ENCODE measurements around the gene PTPRG. TPM values are rescaled to one million over a fixed set of nuclear protein-coding genes. Genes with fewer than 3 reads are reported as not detected.

Gene PTPRG
- total RNA-seq, 1 experiment from 2014 or later = 11.7 TPM

GRCh38 chr3:61701011-61701410, 139.6 kb downstream of the PTPRG start:
- CTCF ChIA-PET = no interaction called here
- intact Hi-C loops (cut with micrococcal nuclease; ENCODE audit: unreplicated experiment) = no loop called here

GRCh38 chr3:61702453-61702852, 141.1 kb downstream of the PTPRG start:
- ChIA-PET CTCF (no interaction called here), POLR2A (ENCODE audit: low non-redundant PET) (no interaction called here)
- intact Hi-C loops (cut with micrococcal nuclease; ENCODE audit: unreplicated experiment) = no loop called here
- H3K36me3 ChIP-seq (ENCODE audit: insufficient read depth, low read length, poor library complexity, severe bottlenecking) = no peaks in the 10 kb centered on the region
- DNase-seq (ENCODE audit: low spot score) = no peak
- no peak overlapping the region for H3K4me3 ChIP-seq (ENCODE audit: low read depth, low read length, poor library complexity, severe bottlenecking)
- H3K27ac ChIP-seq (ENCODE audit: low read depth, low read length, poor library complexity, severe bottlenecking) = no peak overlapping the region
- no TSS peak for BruUV-seq (replicated peaks)
- no peaks in the 10 kb centered on the region for H3K9me3 ChIP-seq (ENCODE audit: low read depth, low read length, poor library complexity, severe bottlenecking)
- TF ChIP-seq CTCF (conservative IDR thresholded peaks at IDR 0.05; ENCODE audit: low read depth, low read length) (no peak), EZH2 (IDR thresholded peaks at IDR 0.05; ENCODE audit: borderline replicate concordance, low read depth, low read length, poor library complexity, severe bottlenecking) (no peak)
- no peaks in the 10 kb centered on the region for H3K27me3 ChIP-seq (replicated peaks; ENCODE audit: insufficient read depth, low read depth, low read length, poor library complexity)
- H3K4me1 ChIP-seq (ENCODE audit: insufficient read depth, low read length, poor library complexity, severe bottlenecking) = peaks cover 13% of the 10 kb centered on the region

More at GRCh38 chr3:61701011-61701410, 139.6 kb downstream of the PTPRG start:
- H3K27ac ChIP-seq (ENCODE audit: low read depth, low read length, poor library complexity, severe bottlenecking) = no peak overlapping the region
- H3K4me3 ChIP-seq (ENCODE audit: low read depth, low read length, poor library complexity, severe bottlenecking) = no peak overlapping the region
- POLR2A ChIA-PET (ENCODE audit: low non-redundant PET) = no interaction called here
- no TSS peak for BruUV-seq (replicated peaks)
- TF ChIP-seq CTCF (conservative IDR thresholded peaks at IDR 0.05; ENCODE audit: low read depth, low read length) = no peak
- no peak for TF ChIP-seq EZH2 (IDR thresholded peaks at IDR 0.05; ENCODE audit: borderline replicate concordance, low read depth, low read length, poor library complexity, severe bottlenecking)
- H3K9me3 ChIP-seq (ENCODE audit: low read depth, low read length, poor library complexity, severe bottlenecking) = no peaks in the 10 kb centered on the region
- no peaks in the 10 kb centered on the region for H3K36me3 ChIP-seq (ENCODE audit: insufficient read depth, low read length, poor library complexity, severe bottlenecking)
- H3K4me1 ChIP-seq (ENCODE audit: insufficient read depth, low read length, poor library complexity, severe bottlenecking) = peaks cover 13% of the 10 kb centered on the region
- peak; percentile 56 for DNase-seq (ENCODE audit: low spot score)
- no peaks in the 10 kb centered on the region for H3K27me3 ChIP-seq (replicated peaks; ENCODE audit: insufficient read depth, low read depth, low read length, poor library complexity)

- no peak overlapping the region for H3K4me3 ChIP-seq (ENCODE audit: low read depth, low read length, poor library complexity, severe bottlenecking)
- H3K27ac ChIP-seq (ENCODE audit: low read depth, low read length, poor library complexity, severe bottlenecking) = no peak overlapping the region
- POLR2A ChIA-PET (ENCODE audit: low non-redundant PET) = no interaction called here
- intact Hi-C loops (cut with micrococcal nuclease; ENCODE audit: unreplicated experiment) = no loop called here
- H3K27me3 ChIP-seq (replicated peaks; ENCODE audit: insufficient read depth, low read depth, low read length, poor library complexity) = no peaks in the 10 kb centered on the region
- no peaks in the 10 kb centered on the region for H3K9me3 ChIP-seq (ENCODE audit: low read depth, low read length, poor library complexity, severe bottlenecking)
- no TSS peak for BruUV-seq (replicated peaks)
- DNase-seq (ENCODE audit: low spot score) = no peak
- CTCF ChIA-PET = no interaction called here
- peaks cover 9% of the 10 kb centered on the region for H3K4me1 ChIP-seq (ENCODE audit: insufficient read depth, low read length, poor library complexity, severe bottlenecking)
- H3K36me3 ChIP-seq (ENCODE audit: insufficient read depth, low read length, poor library complexity, severe bottlenecking) = no peaks in the 10 kb centered on the region
- no peak for TF ChIP-seq CTCF (conservative IDR thresholded peaks at IDR 0.05; ENCODE audit: low read depth, low read length)
- TF ChIP-seq EZH2 (IDR thresholded peaks at IDR 0.05; ENCODE audit: borderline replicate concordance, low read depth, low read length, poor library complexity, severe bottlenecking) = no peak
Measured at GRCh38 chr3:61704807-61705206, 143.4 kb downstream of the PTPRG start.
